Neutrophil (primary cell): ENCODE measurements around the gene ATXN1.

Source experiments
- H3K27ac ChIP-seq: fragments of 200-600 bp; sonication (generic); 2 replicates; pipeline ENCODE4 v1.5.1; 2016; ENCODE audit warnings: mild to moderate bottlenecking, moderate library complexity
- H3K27me3 ChIP-seq: fragments of 200-600 bp; sonication (generic); 2 replicates; pipeline ENCODE4 v1.6.0; 2016; ENCODE audit warnings: mild to moderate bottlenecking
- H3K36me3 ChIP-seq: fragments of 200-600 bp; sonication (generic); 2 replicates; pipeline ENCODE4 v1.5.1; 2017
- H3K4me1 ChIP-seq, 2 experiments: fragments of 200-600 bp in 1 of 2; sonication (generic) in 1 of 2; 1 replicate in 1 of 2; 2 replicates in 1 of 2; pipeline versions ENCODE4 v1.5.1 to v1.6.1; 2013 to 2016; ENCODE audit warnings: low read depth in 1 of 2, low read length in 1 of 2, mild to moderate bottlenecking in 1 of 2, moderate library complexity in 1 of 2; ENCODE audit not compliant: control insufficient read depth in 1 of 2, insufficient read depth in 1 of 2
- H3K4me3 ChIP-seq, 2 experiments: fragments of 200-600 bp in 1 of 2; sonication (generic) in 1 of 2; 1 replicate in 1 of 2; 2 replicates in 1 of 2; pipeline ENCODE4 v1.5.1; 2013 to 2016; ENCODE audit warnings: low read depth in 1 of 2, low read length in 1 of 2, mild to moderate bottlenecking in 1 of 2, moderate library complexity in 1 of 2
- H3K9me3 ChIP-seq: fragments of 200-600 bp; sonication (generic); 2 replicates; pipeline ENCODE4 v1.5.1; 2016
- TF ChIP-seq, protein P1 (sequence below): fragments of 200-600 bp; sonication (generic); IDR thresholded peaks from 2 replicates; pipeline ENCODE4 v1.5.1; 2016; ENCODE audit warnings: antibody characterized with exemption

ATXN1 gene

DNA sequence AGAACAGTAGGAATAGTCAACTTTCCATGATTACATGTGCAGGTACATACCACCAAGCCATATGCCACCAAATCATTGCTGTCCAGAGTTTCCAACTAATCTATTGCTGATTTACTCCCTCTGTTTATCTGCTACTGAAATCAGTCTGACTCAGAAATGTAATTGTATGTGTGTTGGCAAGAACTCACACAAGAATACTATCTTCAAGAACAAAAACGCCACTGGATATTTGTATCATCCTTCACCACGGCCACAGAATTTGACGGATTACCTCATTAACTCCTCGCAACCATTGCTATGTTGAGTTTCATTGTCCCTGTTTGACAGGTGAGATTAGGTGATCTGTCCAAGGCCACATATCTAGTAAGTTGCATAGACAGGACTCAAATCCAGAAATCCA lies 363.6 kb downstream of the ATXN1 start:
- Histone ChIP-seq H3K4me1 (no peaks in the 10 kb centered on the region), H3K9me3 (no peaks in the 10 kb centered on the region), H3K27me3 (no peaks in the 10 kb centered on the region), H3K36me3 (no peaks in the 10 kb centered on the region), H3K27ac (no peak overlapping the region), H3K4me3 (no peak overlapping the region)
- TF ChIP-seq, protein P1, sequence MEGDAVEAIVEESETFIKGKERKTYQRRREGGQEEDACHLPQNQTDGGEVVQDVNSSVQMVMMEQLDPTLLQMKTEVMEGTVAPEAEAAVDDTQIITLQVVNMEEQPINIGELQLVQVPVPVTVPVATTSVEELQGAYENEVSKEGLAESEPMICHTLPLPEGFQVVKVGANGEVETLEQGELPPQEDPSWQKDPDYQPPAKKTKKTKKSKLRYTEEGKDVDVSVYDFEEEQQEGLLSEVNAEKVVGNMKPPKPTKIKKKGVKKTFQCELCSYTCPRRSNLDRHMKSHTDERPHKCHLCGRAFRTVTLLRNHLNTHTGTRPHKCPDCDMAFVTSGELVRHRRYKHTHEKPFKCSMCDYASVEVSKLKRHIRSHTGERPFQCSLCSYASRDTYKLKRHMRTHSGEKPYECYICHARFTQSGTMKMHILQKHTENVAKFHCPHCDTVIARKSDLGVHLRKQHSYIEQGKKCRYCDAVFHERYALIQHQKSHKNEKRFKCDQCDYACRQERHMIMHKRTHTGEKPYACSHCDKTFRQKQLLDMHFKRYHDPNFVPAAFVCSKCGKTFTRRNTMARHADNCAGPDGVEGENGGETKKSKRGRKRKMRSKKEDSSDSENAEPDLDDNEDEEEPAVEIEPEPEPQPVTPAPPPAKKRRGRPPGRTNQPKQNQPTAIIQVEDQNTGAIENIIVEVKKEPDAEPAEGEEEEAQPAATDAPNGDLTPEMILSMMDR, result no peak

DNA sequence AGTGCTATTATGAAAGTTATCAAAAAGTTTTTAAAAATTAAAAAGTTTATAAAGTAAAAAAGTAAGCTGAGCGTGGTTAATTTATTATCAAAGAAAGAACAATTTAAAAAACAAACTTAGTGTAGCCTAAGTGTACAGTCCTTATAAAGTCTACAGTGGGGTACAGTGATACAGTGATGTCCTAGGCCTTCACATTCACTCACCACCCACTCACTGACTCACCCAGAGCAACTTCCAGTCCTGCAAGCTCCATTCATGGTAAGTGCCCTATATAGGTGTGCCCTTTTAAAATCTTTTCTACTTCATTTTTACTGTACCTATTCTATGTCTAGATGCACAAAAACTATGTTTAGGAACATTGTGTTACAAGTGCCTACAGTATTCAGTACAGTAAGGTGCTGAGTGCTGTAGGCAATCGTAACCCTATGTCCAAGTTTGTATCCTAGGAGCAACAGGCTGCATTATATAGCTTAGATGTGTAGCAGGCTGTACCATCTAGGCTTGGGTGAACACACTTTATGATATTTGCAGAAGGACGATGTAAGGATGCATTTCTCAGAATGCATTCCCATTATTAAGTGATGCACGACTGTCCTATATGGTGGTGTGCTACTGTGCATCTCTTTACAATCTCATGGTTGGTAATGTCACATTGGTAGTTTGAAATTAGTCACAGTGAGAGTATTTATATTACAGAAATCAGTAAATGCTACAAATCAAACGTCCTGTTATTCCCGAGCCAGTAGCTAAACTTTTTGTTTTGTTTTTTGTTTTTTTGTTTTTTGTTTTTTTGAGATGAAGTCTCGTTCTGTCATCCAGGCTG lies 364.6 kb downstream of the ATXN1 start:
- H3K27me3 ChIP-seq, result no peaks in the 10 kb centered on the region
- TF ChIP-seq, protein P1, result no peak
- H3K4me3 ChIP-seq, result no peak overlapping the region
- no peaks in the 10 kb centered on the region for H3K4me1 ChIP-seq
- no peak overlapping the region for H3K27ac ChIP-seq
- no peaks in the 10 kb centered on the region for H3K36me3 ChIP-seq
- no peaks in the 10 kb centered on the region for H3K9me3 ChIP-seq

DNA sequence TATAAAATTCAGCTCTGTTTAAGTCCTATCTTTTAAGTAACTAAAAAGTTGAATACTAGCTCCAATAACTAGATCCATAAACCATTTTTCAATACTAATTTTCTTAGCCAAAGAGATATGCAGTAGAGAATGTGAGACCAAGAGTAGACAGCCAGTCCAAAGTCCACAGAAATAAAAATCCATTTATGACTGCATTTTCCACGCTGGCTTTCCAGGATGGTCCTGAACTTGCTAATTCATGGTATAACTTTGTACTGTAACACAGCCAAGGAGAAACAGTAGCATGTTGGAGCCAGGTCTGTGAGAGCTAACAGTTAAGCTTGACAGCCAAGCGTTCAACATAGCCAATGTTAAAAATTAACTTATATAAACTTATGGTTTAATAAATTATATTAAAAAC lies 366.6 kb downstream of the ATXN1 start:
- TF ChIP-seq, protein P1, result no peak
- Histone ChIP-seq H3K4me3 (no peak overlapping the region), H3K9me3 (no peaks in the 10 kb centered on the region), H3K27ac (no peak overlapping the region), H3K4me1 (no peaks in the 10 kb centered on the region), H3K36me3 (no peaks in the 10 kb centered on the region), H3K27me3 (no peaks in the 10 kb centered on the region)

DNA sequence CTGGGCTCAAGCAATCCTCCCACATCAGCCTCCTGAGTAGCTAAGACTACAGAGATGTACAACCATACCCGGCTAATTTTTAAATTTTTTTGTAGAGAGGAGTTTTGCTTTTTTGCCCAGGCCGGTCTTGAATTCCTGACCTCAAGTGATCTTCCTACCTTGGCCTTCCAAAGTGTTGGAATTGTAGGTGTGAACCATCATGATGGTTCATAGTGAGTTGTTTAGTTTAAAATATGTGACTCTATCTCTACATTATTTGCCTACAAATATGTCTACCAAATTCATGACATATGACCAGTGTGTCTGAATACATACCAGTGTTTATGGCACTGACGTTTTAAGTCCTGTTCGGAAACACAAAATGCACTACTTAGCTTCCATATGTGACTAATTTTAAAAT lies 367.9 kb downstream of the ATXN1 start:
- no peak overlapping the region for H3K27ac ChIP-seq
- H3K9me3 ChIP-seq, result no peaks in the 10 kb centered on the region
- H3K27me3 ChIP-seq, result no peaks in the 10 kb centered on the region
- no peaks in the 10 kb centered on the region for H3K4me1 ChIP-seq
- TF ChIP-seq, protein P1, result no peak
- H3K36me3 ChIP-seq, result no peaks in the 10 kb centered on the region
- H3K4me3 ChIP-seq, result no peak overlapping the region

DNA sequence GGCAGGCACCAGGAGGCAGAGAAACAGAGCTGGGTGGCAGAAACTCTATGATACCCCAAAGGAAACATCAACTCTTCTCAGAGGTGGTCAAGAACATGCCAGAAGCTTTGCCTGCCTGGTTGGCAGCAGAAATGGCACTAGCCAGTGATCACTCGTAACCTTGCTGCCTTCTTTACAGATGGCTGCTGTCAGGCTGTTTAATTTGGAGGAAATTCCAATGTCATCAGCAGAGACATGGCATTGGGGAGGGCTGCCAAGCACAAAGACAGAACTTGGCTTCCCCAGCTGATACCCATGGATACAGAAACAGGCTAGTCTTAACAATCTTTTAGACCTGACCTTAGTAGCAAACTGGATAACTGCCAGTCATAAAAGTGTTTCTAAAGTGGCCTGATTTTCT lies 369.2 kb downstream of the ATXN1 start:
- H3K27me3 ChIP-seq, result no peaks in the 10 kb centered on the region
- H3K36me3 ChIP-seq, result peaks cover 5% of the 10 kb centered on the region
- peak overlapping the region; percentile 42 for H3K27ac ChIP-seq
- H3K4me1 ChIP-seq, result no peaks in the 10 kb centered on the region
- H3K9me3 ChIP-seq, result no peaks in the 10 kb centered on the region
- H3K4me3 ChIP-seq, result no peak overlapping the region
- TF ChIP-seq, protein P1, result no peak
